HG03342 (cell line): ENCODE data around the gene TMED5.
"Not testable (repeated sequence)": the region's sequence is repeated elsewhere in the genome, so short reads cannot be mapped to it uniquely, and the experiment has no call there.

ENCODE experiments used
- ATAC-seq: cut with Tn5 transposase; IDR thresholded peaks from one replicate; pipeline ENCODE4 v1.9.1; 2021; ENCODE audit warnings: mild to moderate bottlenecking, moderate library complexity; ENCODE audit not compliant: unreplicated experiment

Gene TMED5

DNA sequence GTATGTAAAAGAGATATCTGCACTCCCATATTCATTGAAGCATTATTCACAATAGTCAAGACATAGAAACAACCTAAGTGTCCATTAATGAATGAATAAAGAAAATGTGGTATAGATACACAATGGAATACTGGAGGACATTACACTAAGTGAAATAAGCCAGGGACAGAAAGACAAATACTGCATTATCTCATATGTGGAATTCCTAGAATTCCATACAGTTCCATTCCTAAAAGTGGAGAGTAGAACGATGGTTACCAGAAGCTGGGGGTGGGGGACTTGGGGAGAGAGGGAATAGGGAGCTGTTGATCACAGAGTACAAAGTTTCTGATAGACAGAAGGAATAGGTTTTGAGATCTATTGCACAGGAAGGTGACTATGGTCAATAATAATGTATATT, 7.4 kb downstream of the TMED5 start:
- ATAC-seq = no peak

DNA sequence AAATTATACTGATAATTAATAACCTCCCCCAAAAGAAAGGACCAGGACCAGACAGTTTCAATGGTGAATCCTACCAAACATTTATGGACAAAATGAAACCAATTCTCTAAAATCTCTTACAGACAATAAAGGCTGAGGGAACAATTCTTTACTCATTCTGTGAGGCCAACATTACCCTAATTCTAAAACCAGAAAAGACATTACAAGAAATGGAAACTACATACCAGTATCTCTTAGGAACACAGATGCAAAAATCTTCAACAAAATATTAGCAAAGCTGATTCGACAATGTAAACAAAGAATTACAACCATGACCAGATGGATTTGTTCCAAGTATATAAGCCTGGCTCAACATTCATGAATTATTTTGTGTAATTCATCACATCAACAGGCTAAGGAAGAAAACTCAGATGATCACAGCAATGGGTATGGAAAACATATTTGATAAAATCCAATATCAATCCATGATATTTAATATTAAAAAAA, 8.6 kb downstream of the TMED5 start:
- ATAC-seq = no peak

DNA sequence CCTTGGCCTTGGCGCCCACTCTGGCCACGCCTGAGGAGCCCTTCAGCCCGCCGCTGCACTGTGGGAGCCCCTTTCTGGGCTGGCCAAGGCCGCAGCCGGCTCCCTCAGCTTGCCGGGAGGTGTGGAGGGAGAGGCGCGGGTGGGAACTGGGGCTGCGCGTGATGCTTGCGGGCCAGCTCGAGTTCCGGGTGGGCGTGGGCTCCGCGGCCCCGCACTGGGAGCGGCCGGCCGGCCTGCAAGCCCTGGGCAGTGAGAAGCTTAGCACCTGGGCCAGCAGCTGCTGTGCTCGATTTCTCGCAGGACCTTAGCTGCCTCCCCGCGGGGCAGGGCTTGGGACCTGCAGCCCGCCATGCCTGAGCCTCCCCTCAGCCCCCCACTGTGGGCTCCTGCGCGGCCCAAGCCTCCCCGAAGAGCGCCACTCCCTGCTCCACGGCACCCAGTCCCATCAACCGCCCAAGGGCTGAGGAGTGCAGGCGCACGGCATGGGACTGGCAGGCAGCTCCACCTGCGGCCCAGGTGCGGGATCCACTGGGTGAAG, 10.0 kb downstream of the TMED5 start:
- not testable (repeated sequence) for ATAC-seq

DNA sequence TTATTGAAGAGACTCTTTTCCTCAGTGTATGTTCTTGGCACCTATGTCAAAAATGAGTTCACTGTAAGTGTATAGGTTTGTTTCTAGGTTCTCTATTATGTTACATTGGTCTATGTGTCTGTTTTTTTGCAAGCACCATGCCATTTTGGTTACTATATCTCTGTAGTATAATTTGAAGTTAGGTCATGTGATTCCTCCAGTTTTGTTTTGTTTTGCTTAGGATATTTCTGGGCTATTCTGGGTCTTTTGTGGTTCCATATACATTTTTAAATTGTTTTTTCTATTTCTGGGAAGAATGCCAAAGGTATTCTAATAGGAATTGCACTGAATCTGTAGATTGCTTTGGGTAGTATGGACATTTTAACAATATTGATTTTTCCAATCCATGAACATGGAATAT, 13.2 kb downstream of the TMED5 start:
- no peak for ATAC-seq

DNA sequence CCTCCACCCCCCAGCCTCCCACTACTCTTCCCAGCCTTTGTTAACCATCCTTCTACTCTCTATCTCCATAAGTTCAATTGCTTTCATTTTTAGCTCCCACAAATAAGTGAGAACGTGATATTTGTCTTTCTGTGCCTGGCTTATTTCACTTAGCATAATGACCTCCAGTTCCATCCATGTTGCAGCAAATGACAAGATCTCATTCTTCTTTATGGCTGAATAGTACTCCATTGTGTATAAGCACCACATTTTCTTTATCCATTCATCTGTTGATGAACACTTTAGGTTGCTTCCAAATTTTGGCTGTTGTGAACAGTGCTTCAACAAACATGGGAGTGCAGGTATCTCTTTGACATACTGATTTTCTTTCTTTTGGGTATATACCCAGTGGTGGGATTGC, 14.3 kb downstream of the TMED5 start:
- not testable (repeated sequence) for ATAC-seq

DNA sequence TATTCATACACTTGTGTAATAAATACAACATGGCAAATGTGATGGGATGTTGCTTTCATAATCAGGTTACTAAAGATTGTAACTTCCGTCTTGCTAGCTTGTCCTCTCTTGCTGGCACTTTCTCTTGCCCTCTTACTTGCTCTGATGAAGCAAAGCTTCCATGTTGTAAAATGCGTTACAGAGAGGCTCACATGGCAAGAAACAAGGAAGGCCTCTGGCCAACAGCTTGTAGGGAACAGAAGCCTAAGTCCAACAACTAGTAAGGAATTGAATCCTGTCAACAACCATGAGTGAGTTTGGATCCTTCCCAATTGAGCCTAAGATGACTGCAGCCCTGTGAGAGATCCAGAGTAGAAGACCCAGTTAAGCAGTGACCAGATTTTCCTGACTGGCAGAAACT, 15.4 kb downstream of the TMED5 start:
- no peak for ATAC-seq

DNA sequence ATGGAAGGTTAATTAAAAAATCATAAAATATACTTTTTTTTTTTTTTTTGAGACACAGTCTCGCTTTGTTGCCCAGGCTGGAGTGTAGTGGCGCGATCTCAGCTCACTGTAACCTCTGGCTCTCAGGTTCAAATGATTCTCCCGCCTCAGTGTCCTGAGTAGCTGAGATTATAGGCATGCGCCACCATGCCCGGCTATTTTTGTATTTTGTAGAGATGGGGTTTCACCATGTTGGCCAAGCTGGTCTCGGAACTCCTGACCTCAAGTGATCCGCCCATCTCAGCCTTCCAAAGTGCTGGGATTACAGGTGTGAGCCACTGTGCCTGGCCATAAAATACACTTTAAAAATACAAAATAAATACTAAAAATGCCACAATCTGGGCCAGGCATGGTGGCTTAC, 16.9 kb downstream of the TMED5 start:
- ATAC-seq = not testable (repeated sequence)

DNA sequence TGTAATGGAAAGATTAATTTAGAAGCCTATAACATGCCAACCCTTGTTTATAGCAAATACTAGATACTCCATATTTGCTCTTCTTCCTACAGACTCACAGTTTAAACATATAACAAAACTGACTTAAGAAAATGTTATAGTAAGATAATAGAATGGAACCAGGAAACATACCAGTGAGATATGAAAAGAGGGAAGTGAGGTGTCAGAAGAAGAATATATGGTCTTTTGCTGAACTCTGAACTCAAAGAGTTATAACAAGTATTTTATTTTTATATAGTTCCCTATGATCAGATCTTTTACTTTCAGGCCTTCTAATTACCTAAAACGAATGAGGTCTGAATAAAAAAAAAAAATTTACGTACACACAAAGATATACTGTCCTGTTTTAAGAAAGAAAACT, 20.9 kb downstream of the TMED5 start:
- ATAC-seq = no peak

DNA sequence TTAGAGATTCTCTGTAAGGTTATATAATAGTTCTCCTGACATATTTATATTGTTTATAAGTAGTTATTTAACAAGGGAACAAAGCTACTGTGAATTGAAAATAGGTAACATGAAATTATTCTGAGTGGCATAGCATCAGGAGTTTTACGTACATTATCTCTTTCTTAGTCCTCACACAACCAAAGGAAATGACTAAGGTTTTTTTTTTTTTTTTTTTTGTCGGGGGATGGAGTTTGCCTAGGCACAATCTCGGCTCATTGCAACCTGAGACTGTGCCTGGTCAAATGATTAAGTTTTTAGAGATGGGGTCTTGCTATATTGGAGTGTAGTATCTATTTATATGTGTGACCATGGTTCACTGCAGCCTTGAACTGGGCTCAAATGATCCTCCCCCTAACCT, 24.9 kb downstream of the TMED5 start:
- no peak for ATAC-seq

DNA sequence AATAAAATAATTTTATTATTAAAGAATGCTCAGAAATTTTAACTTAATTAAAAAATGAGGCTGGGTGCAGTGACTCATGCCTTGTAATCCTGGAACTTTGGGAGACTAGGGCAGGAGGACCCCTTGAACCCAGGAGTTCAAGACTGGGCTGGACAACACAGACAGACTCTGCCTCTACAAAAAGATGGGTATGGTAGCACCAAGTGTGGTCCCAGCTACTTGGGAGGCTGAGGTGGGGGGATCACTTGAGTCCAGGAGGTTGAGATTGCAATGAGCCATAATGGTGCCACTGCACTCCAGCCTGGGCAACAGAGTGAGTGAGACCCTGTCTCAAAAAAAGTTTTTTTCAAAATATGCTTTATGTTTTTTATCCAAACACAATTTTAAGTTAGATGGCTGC, 25.3 kb downstream of the TMED5 start:
- ATAC-seq = no peak

DNA sequence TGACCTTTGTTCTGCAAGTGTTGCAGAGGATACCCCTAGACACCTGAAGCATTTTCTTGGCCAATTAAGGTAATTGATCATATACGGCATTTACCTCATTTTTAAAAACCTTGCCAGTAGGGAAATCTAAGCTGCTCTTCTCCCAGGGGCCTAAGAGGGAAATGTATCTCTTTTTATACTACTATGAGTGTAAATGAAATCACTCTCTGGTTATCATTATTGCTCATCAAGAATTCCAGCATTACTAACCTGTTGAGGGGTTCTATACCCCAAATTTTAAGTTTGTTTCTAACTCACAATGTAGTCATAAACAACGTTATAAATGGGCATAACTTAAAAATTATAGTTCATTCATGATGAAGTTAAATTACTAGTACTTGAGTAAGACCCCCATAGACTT, 27.4 kb downstream of the TMED5 start:
- ATAC-seq = no peak

DNA sequence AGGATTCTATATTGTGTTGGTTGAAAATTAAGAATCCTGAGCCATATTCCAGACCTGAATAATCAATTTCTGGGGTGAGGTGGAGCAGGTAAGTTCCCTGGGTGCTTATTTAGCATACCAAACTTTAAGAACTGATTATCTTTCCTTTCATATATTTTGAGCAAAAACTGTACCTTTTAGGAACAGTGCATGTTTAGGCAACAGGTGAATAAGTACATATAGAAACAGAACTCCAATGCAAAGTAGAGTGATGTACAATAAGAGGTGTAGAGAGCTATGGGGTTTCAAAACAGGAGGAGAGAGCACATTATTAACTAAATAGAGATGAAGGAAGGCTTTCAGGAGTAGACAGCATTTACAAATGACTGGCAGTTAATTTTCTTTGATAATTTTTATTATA, 28.7 kb downstream of the TMED5 start:
- ATAC-seq = no peak

DNA sequence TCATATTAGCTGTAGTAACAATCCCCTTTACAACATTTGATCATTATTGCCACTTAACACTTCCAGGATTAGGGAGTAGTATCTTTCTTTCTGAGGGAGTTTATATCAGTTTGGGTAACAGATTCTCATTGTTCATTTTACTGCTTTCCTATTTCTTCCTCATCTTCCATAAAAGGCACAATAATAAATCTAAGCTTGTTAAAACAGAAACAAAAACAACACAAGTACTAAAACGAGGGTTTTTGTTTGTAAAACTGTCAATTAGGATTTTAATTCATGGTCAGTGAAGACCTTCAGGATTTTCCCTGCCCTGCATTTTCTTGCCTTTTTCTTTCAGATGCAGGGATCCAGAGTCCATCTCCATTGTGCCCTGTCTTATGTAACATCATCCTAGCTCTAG, 29.5 kb downstream of the TMED5 start:
- ATAC-seq = no peak

DNA sequence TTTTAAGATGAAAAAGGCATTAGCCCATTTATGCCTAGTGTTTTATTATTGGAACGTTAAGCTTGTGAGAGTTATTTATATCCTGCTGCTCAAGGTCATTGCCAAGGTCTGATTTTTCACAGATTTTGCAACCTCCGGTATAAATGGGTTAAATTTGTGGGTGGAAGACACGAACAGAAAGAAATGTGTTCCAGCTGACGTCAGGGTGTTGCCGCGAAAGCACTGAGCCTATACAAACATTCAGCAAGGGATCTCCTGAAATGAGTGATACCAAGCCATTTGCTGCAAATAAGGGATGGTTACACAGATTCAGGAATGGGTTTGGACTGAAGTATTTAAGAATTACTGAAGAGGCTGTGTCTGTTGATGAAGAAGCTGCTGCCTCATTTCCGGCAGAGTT, 32.2 kb downstream of the TMED5 start:
- no peak for ATAC-seq

DNA sequence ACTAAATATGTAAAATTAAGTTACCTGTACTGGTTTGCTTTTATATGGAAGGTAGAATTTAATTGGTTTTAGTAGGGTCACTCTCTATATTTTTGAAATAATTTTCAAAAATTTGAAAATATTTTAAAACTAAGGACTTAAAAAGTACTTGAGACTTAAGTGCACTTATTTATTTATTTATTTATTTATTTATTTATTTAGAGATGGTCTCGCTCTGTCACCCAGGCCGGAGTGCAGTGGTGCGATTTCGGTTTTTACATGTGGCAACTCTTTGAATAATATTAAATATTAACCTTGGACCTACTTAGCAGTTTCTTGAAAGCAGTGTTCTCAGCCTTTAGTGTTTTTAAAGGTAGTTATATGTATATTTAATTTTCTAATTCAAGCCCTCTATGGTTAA, 36.4 kb downstream of the TMED5 start:
- ATAC-seq = no peak

DNA sequence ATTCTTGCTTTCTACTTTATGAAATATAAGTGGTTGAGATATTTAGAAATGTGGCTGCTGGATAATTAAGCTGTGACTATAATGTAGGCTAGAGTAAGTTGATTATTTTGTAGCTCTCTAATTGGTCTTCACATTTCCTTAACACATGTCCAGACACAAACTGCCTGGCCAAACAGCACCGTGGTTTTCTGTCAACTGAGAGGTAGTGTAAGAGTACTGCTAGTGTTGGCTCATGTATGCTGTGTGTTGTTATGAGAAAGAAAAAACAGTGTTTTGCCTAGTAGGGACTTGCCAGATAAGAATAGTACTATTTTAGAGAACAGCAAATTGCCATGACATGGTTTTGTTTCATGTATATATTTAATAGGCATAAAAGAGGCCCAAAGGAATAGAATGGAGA, 37.1 kb downstream of the TMED5 start:
- ATAC-seq = no peak

DNA sequence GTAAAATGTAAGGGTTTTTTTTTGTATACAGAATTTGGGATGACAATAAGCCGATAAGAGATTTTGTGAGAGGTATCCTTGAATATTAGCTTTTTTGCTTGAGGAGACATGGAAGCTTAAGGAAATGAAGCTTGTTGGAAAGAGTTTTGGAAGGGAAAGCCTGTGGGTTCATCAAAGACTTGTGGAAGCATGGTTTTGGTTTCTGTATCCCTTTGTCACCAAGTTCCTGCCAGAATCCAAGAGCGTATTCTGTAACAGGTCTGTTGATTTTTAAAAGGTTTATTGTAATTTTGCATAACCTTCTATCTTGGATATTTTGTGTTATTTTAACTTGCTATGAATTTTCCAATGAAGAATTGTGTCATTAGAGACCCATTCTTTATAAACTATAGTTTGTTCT, 38.1 kb downstream of the TMED5 start:
- ATAC-seq = no peak

DNA sequence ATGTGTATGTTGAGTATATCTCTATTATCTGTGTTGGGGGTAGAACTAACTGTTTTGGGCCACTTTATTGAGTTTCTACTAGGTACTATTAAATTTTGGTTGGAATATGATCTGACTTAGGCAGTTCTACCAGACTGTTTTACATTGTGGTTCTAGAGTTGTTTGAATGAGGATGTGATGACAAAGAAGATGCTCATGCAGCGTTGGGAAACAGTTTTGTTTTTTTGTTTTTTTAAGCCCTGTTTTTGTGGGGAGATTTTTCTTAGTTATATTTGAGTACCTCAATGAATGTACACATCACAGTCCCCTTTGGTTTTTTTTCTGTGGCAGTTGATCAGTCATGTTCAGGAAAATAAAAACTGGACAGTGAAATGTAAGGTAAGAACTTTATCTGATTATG, 40.1 kb downstream of the TMED5 start:
- ATAC-seq = no peak

DNA sequence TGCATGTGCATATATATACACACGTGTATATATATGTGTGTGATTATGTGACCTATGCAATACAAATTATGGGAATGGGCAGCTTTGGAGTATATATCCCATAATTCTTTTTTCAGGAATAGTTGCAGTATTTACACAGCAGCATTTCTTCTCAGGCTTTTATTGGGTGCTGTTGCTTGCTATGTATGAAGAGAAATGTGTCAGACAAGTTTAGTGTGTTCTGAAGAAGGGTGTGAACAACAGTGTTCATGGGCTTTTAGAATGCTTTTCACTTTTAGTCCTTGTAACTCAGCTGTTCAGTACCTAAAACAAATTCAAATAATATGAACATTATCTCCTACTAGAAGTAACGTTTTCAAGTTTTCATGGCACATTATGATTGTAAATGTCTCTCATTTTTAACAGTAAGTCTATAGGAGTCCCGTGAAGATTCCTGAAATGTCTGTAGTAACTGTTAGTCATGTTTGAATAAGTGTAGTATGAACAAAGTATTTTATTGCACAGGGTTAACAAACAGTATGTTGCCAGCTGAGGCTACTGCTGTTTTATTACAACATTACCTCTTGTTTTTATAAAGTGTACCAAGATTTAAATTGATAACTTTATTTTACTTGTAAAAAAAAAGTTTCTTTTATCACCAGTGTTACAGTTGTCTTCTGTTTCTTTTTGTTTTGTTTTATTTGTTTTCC, 42.5 kb downstream of the TMED5 start:
- ATAC-seq = no peak

DNA sequence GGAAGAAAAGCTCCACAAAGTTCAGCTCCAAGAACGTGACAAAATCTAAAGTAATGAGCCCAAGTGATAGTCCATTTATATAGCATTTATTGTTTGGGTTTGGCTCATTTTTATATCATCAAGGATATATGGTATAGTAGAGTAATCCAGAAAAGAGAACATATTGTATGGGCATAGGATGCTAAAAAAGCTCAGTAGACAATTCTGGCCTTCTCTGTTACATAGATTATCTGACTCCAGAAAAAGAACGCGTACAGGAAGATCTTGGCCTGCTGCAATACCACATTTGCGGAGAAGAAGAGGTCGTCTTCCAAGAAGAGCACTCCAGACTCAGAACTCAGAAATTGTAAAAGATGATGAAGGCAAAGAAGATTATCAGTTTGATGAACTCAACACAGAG, 43.8 kb downstream of the TMED5 start:
- ATAC-seq = no peak

DNA sequence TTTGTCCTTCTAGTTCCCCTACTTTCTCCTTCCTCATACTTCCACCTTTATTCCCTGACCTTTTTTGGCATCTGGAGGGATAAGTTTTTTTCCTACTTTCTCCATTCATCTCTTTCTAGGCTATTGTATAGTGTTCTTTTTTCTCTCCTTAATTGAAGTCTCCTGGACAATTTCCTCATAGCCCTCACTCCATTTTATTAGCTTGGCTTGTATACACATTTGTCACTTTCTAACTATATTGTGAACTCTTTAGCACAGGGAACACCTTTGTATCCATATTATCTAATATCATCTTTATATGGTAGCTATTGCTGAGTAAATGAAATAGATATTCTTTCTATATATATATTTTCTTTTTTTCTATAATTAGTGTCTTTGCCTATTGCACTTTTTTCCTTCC, 47.6 kb downstream of the TMED5 start:
- no peak for ATAC-seq

DNA sequence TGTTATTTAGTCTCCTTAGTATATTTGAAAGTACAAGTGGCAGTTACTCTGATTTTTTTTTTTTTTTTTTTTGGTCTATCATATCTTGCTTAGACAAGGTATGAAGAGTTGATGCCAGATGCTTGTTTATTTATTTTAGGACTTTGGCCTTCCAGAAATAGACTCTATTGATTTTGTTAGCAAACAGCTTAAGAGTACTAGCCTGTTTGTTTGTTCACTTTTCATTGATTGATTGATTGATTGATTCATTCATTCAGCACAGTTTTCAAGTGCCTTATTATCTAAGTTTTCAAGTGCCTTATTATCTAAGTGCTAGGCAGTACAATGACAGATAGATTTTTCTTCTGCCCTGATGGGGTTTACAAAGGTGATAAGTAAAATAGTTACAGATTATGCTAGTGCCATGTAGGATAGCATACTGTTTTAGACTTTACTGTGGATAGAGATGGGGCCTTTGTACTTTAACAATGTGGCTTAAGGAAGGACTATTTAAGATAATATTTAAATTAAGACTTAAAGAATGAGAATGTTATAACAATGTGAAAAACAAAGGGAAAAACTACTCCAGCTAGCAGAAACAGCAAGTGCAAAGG, 50.6 kb downstream of the TMED5 start:
- ATAC-seq = no peak
